Effector memory CD4-positive, alpha-beta T cell (primary cell): ENCODE results near the gene SNX10.

Source experiments
- DNase-seq, 3 donors: peaks; one replicate each; pipeline ENCODE4 v3.0.0-alpha.2; 2020
- H3K27ac ChIP-seq: 2 replicates; pipeline ENCODE4 v1.7.0; 2013; ENCODE audit warnings: mild to moderate bottlenecking, low read length, moderate library complexity; ENCODE audit not compliant: insufficient read depth, poor library complexity, severe bottlenecking
- H3K27me3 ChIP-seq: replicated peaks from 2 replicates; pipeline ENCODE4 v1.7.0; 2013; ENCODE audit warnings: mild to moderate bottlenecking, low read length; ENCODE audit not compliant: insufficient read depth, control insufficient read depth, poor library complexity, severe bottlenecking
- H3K36me3 ChIP-seq: 2 replicates; pipeline ENCODE4 v1.7.0; 2013; ENCODE audit warnings: mild to moderate bottlenecking, low read length, moderate library complexity; ENCODE audit not compliant: control insufficient read depth, insufficient read depth
- H3K4me1 ChIP-seq: 2 replicates; pipeline ENCODE4 v1.7.0; 2013; ENCODE audit warnings: low read length, mild to moderate bottlenecking; ENCODE audit not compliant: control insufficient read depth, insufficient read depth, poor library complexity, severe bottlenecking
- H3K4me3 ChIP-seq: 2 replicates; pipeline ENCODE4 v1.7.0; 2013; ENCODE audit warnings: low read length, low read depth, mild to moderate bottlenecking; ENCODE audit not compliant: insufficient read depth, poor library complexity, severe bottlenecking
- H3K9me3 ChIP-seq: 2 replicates; pipeline ENCODE4 v1.7.0; 2013; ENCODE audit warnings: mild to moderate bottlenecking, low read length, moderate library complexity; ENCODE audit not compliant: control insufficient read depth

Gene SNX10

GRCh38 chr7:26332698-26333097 is 41.0 kb downstream of the SNX10 start:
- no peaks in the 10 kb centered on the region for H3K9me3 ChIP-seq
- H3K4me1 ChIP-seq = no peaks in the 10 kb centered on the region
- H3K27me3 ChIP-seq = no peaks in the 10 kb centered on the region
- H3K4me3 ChIP-seq = no peak overlapping the region
- no peak overlapping the region for H3K27ac ChIP-seq
- DNase-seq = no peak
- H3K36me3 ChIP-seq = no peaks in the 10 kb centered on the region

DNA sequence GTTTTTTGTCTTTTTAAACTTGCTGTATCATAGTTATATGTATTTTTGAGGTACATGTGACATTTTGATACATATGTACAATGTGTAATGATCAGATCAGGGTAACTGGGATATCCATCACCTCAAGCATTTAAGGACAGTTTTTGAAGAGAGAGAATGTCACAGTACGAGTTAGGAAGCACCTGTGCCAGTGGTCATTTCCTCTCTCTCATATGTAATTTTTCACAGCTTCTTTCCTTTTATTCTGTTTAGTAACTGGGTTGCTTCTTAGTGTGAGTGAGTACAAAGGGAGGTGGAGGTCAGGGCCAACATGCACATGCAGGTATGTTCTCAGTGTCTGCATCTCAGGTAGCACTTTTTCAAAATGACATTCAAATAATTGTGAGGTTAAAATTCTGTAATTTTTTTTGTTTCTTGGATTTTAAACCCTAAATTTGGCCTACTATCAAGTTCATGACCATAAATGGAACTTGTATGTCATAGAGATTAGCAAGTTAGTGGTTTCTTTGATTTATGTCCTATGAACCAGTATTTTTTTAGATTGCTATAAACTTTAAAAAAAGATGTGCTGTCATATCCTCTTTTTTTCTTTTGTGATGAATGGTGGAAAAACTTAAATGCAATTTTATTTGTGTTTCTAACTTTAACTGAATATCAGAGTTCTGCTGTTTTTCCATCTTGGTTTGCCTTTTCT is 42.7 kb downstream of the SNX10 start:
- Histone ChIP-seq H3K4me3 (no peak overlapping the region), H3K9me3 (no peaks in the 10 kb centered on the region), H3K36me3 (no peaks in the 10 kb centered on the region), H3K4me1 (no peaks in the 10 kb centered on the region), H3K27me3 (no peaks in the 10 kb centered on the region), H3K27ac (no peak overlapping the region)
- no peak for DNase-seq

DNA sequence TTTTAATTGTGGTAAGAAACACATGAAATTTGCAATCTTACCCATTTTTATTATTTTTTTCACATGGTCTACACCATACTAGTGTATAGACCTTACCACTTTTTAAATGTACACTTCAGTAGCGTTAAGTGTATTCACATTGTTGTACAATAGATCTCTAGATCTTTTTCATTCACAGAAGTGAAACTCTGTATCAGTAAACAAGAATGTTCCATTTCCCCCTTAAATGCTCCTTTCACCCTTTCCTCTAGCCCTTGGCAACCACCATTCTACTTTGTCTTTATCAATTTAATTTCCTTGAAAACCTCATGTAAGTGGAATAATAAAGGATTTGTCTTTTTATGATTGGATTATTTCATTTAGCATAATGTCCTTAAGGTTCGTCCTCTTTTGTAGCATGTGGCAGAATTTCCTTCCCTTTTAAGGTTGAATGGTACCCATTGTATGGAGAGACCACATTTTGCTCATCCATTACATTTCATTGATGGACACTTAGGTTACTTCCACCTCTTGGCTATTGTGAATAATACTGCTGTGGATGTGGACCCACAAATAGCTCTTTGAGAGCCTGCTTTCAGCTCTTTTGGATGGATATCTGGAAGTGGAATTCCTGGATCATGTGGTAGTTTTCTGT is 45.7 kb downstream of the SNX10 start:
- Histone ChIP-seq H3K27me3 (no peaks in the 10 kb centered on the region), H3K9me3 (no peaks in the 10 kb centered on the region), H3K27ac (no peak overlapping the region), H3K4me3 (no peak overlapping the region), H3K4me1 (no peaks in the 10 kb centered on the region), H3K36me3 (no peaks in the 10 kb centered on the region)
- no peak for DNase-seq

DNA sequence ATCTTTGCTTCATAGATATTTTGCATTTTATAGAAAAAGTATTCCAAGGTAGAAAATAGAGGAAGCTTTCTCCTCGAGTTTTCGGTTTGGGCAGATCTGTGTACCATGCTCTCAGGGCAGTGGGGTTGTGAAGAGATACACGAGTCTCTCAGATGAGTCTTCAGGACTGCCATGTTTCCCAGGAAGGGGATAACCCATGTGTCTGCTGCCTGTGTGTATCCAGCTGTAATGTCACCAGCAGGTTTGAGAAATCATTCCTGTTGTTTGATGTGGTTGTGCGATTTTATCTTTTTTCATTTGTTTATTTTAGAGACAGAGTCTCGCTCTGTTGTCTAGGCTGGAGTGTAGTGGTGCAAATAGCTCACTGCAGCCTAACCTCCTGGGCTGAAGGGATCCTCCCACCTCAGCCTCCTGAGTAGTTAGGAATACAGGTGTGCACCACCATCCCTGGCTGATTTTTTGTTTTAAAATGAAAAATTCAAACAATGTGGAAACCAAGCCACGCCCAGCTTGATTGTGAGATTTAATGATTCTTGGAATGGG is 48.9 kb downstream of the SNX10 start:
- Histone ChIP-seq H3K9me3 (no peaks in the 10 kb centered on the region), H3K36me3 (no peaks in the 10 kb centered on the region), H3K4me1 (no peaks in the 10 kb centered on the region), H3K27ac (no peak overlapping the region), H3K4me3 (no peak overlapping the region), H3K27me3 (no peaks in the 10 kb centered on the region)
- DNase-seq = no peak

DNA sequence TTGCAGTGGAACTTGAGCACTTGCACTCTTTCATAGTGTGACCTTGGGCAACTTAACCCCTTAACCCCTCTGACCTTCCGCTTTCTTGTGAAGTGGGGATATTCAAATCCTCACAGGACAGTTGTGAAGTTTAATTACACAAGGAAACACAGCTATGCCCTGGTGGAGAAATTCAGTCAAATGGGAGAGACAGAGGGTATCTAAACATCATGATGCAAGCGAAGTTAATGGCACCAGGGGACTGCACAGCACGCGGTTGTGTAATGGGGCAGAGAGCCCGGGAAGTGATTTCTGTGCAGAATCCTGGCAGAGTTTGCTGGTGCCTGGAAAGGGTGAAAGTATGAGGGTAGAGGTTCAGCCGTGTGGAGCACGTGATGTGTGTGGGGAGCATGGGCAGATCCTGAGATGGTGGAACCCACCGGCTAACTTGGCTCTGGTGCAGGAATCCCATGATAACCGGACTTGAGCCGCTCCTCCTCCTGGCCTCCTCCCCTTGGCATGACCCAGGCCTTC is 51.7 kb downstream of the SNX10 start:
- H3K27ac ChIP-seq = no peak overlapping the region
- H3K4me1 ChIP-seq = no peaks in the 10 kb centered on the region
- H3K9me3 ChIP-seq = no peaks in the 10 kb centered on the region
- no peak for DNase-seq
- H3K4me3 ChIP-seq = no peak overlapping the region
- peaks cover 12% of the 10 kb centered on the region for H3K36me3 ChIP-seq
- no peaks in the 10 kb centered on the region for H3K27me3 ChIP-seq

- Histone ChIP-seq H3K36me3 (peaks cover 16% of the 10 kb centered on the region), H3K4me1 (no peaks in the 10 kb centered on the region), H3K27ac (no peak overlapping the region), H3K4me3 (no peak overlapping the region), H3K27me3 (no peaks in the 10 kb centered on the region), H3K9me3 (no peaks in the 10 kb centered on the region)
- no peak for DNase-seq
Observed at GRCh38 chr7:26343837-26344236, 52.2 kb downstream of the SNX10 start.

DNA sequence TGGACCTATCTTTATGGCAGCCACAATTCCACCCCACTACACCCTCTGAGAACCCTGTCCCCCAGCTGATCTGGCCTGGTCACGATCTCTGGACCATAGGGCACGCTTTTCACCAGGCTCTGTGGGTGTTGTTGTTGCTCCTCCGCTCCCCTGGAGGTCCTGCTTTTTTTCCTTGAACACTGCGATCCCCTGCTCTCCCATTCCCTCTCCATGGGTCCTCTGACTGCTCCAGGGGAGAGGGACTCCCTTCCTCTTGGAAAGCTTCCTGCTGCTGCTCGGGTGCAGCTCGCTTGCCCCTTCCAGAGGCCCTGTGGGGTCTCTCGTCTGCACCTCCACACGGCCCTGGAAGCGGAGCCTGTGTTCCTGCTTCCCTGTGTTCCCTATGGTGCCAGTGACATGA is 53.5 kb downstream of the SNX10 start:
- Histone ChIP-seq H3K9me3 (no peaks in the 10 kb centered on the region), H3K36me3 (peaks cover 16% of the 10 kb centered on the region), H3K27me3 (no peaks in the 10 kb centered on the region), H3K27ac (no peak overlapping the region), H3K4me3 (no peak overlapping the region), H3K4me1 (no peaks in the 10 kb centered on the region)
- no peak for DNase-seq

DNA sequence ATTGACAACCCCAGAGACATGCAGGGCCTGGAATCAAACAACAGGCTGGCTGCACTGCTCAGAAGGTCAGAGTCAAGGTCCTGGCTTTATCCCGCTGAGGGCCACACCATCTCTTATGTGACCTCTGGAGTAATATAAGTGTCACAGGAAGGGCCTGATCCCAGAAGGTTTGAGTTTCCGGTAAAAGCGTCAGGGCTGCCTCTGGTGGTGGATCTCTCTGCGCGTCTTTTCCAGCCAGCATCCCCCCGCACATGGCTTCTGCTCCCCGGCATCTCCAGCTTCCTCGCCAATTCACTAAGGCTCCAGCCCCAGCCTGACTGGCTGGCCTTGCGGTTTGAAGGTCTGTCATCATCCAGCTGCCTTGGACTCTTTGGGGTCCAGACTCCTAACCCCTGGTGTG is 54.2 kb downstream of the SNX10 start:
- Histone ChIP-seq H3K4me1 (no peaks in the 10 kb centered on the region), H3K9me3 (no peaks in the 10 kb centered on the region), H3K36me3 (peaks cover 16% of the 10 kb centered on the region), H3K27me3 (no peaks in the 10 kb centered on the region), H3K27ac (no peak overlapping the region), H3K4me3 (no peak overlapping the region)
- no peak for DNase-seq

- Histone ChIP-seq H3K27me3 (no peaks in the 10 kb centered on the region), H3K27ac (no peak overlapping the region), H3K4me1 (no peaks in the 10 kb centered on the region), H3K9me3 (no peaks in the 10 kb centered on the region), H3K4me3 (no peak overlapping the region), H3K36me3 (peaks cover 16% of the 10 kb centered on the region)
- no peak for DNase-seq
Observed at GRCh38 chr7:26346611-26347203, 55.0 kb downstream of the SNX10 start.
